H1 (cell line): ENCODE data around the gene LAIR1. TPM values are rescaled to one million over a fixed set of nuclear protein-coding genes. Genes with fewer than 3 reads are reported as not detected.

Experiments used
- CTCF ChIA-PET: fragments of 300-600 bp; sonication (Branson Sonifier 250); formaldehyde crosslinking; loops from one replicate; lab custom pipeline; 2021; ENCODE audit not compliant: partially characterized antibody; lab: Charles Lee
- POLR2A ChIA-PET: fragments of 300-600 bp; sonication (Branson Sonifier 250); formaldehyde crosslinking; loops from one replicate; lab custom pipeline; 2021; ENCODE audit warnings: inconsistent platforms; ENCODE audit not compliant: partially characterized antibody; lab: Charles Lee
- DNase-seq, 2 experiments: peaks; one replicate each; pipeline versions ENCODE4 v3.0.0 to v3.0.0-alpha.2; 2010 to 2022; ENCODE audit warnings: low spot score in 2 of 2, low read depth in 1 of 2, mixed read lengths in 1 of 2
- FAIRE-seq: peaks from 2 replicates; lab custom pipeline; 2011; peaks lifted over from hg19 to GRCh38; lab: Jason Lieb, UNC
- H2AFZ ChIP-seq: 2 replicates; pipeline ENCODE4 v1.8.1; 2012; ENCODE audit warnings: low read length, inconsistent platforms
- H2AK5ac ChIP-seq: 2 replicates; pipeline ENCODE4 v1.6.1; 2013; ENCODE audit warnings: low read depth, low read length
- H2BK120ac ChIP-seq: replicated peaks from 2 replicates; pipeline ENCODE3; 2013; ENCODE audit warnings: low read depth, low read length, inconsistent platforms
- H2BK12ac ChIP-seq: 2 replicates; pipeline ENCODE4 v1.6.1; 2013; ENCODE audit warnings: low read depth, low read length
- H2BK15ac ChIP-seq: 2 replicates; pipeline ENCODE4 v1.6.1; 2013; ENCODE audit warnings: low read length
- H2BK20ac ChIP-seq: 2 replicates; pipeline ENCODE4 v1.6.1; 2013; ENCODE audit warnings: low read length
- H2BK5ac ChIP-seq: 2 replicates; pipeline ENCODE4 v1.6.1; 2013; ENCODE audit warnings: low read depth, low read length
- H3K14ac ChIP-seq: 2 replicates; pipeline ENCODE4 v1.6.1; 2013; ENCODE audit warnings: inconsistent platforms; ENCODE audit not compliant: insufficient read length
- H3K18ac ChIP-seq: 2 replicates; pipeline ENCODE4 v1.6.1; 2013; ENCODE audit warnings: low read length; ENCODE audit errors: extremely low read depth
- H3K23ac ChIP-seq: 2 replicates; pipeline ENCODE4 v1.6.1; 2013; ENCODE audit warnings: inconsistent platforms; ENCODE audit not compliant: insufficient read length
- H3K23me2 ChIP-seq: 2 replicates; pipeline ENCODE4 v1.6.1; 2013; ENCODE audit warnings: low read depth, low read length
- H3K27ac ChIP-seq: 2 replicates; pipeline ENCODE4 v1.6.1; 2011; ENCODE audit warnings: low read depth, low read length, inconsistent platforms
- H3K27me3 ChIP-seq, 4 experiments: replicated peaks in 1 of 4; 1 replicate in 1 of 4; 2 replicates in 3 of 4; pipeline versions ENCODE4 v1.6.1 to v1.8.1; 2011 to 2013; ENCODE audit warnings: low read length in 3 of 4, mild to moderate bottlenecking in 3 of 4, inconsistent platforms in 2 of 4, mixed read lengths in 2 of 4, moderate library complexity in 1 of 4; ENCODE audit not compliant: control insufficient read depth in 3 of 4, insufficient read depth in 3 of 4; ENCODE audit errors: extremely low read depth in 1 of 4
- H3K36me3 ChIP-seq, 4 experiments: 2 replicates each; pipeline versions ENCODE4 v1.6.1 to v1.8.1; 2011 to 2013; ENCODE audit warnings: mild to moderate bottlenecking in 4 of 4, low read length in 3 of 4, moderate library complexity in 2 of 4, control low read depth in 1 of 4, inconsistent platforms in 1 of 4; ENCODE audit not compliant: insufficient read depth in 4 of 4, control insufficient read depth in 2 of 4
- H3K4ac ChIP-seq: replicated peaks from 2 replicates; pipeline ENCODE3; 2013; ENCODE audit warnings: low read length, low read depth, mixed read lengths, inconsistent platforms; ENCODE audit not compliant: insufficient read length
- H3K4me1 ChIP-seq, 4 experiments: replicated peaks in 1 of 4; 1 replicate in 1 of 4; 2 replicates in 3 of 4; pipeline versions ENCODE4 v1.6.1 to v1.8.1; 2011 to 2013; ENCODE audit warnings: low read length in 3 of 4, inconsistent platforms in 2 of 4, mixed read lengths in 1 of 4; ENCODE audit not compliant: insufficient read depth in 4 of 4, control insufficient read depth in 3 of 4
- H3K4me2 ChIP-seq, 2 experiments: 2 replicates each; pipeline versions ENCODE4 v1.6.1 to v1.8.1; 2011 to 2013; ENCODE audit warnings: low read depth in 2 of 2, low read length in 2 of 2, control low read depth in 1 of 2, inconsistent platforms in 1 of 2, mild to moderate bottlenecking in 1 of 2; ENCODE audit not compliant: insufficient read depth in 1 of 2
- H3K4me3 ChIP-seq, 4 experiments: fragments of 200-600, 300-600 bp in 1 of 4; sonication (generic), shearing (Covaris generic), sonication (Bioruptor Twin) in 1 of 4; 2 replicates each; pipeline versions ENCODE4 v1.5.1 to v1.8.1; 2011 to 2016; ENCODE audit warnings: low read length in 4 of 4, low read depth in 3 of 4, control low read depth in 2 of 4, inconsistent platforms in 2 of 4, mild to moderate bottlenecking in 2 of 4, mixed read lengths in 1 of 4, moderate library complexity in 1 of 4; ENCODE audit not compliant: insufficient read depth in 2 of 4; ENCODE audit errors: extremely low read depth in 1 of 4
- H3K56ac ChIP-seq: replicated peaks from 2 replicates; pipeline ENCODE3; 2013; ENCODE audit warnings: low read depth, mild to moderate bottlenecking, mixed read lengths, low read length, inconsistent platforms; ENCODE audit not compliant: insufficient read length
- H3K79me1 ChIP-seq: 2 replicates; pipeline ENCODE4 v1.6.1; 2013; ENCODE audit warnings: low read depth, low read length, control low read depth
- H3K79me2 ChIP-seq, 2 experiments: 2 replicates each; pipeline versions ENCODE4 v1.6.1 to v1.8.1; 2012 to 2013; ENCODE audit warnings: low read length in 2 of 2, mild to moderate bottlenecking in 2 of 2, inconsistent platforms in 1 of 2; ENCODE audit not compliant: insufficient read depth in 2 of 2, control insufficient read depth in 1 of 2
- H3K9ac ChIP-seq, 4 experiments: replicated peaks in 1 of 4; 1 replicate in 1 of 4; 2 replicates in 3 of 4; pipeline versions ENCODE4 v1.6.1 to v1.8.1; 2011 to 2013; ENCODE audit warnings: low read depth in 3 of 4, low read length in 3 of 4, control low read depth in 2 of 4, mild to moderate bottlenecking in 2 of 4, moderate library complexity in 2 of 4, inconsistent platforms in 1 of 4; ENCODE audit errors: extremely low read depth in 1 of 4
- H3K9me3 ChIP-seq, 2 experiments: 2 replicates each; pipeline versions ENCODE4 v1.6.1 to v1.8.1; 2012 to 2013; ENCODE audit warnings: mild to moderate bottlenecking in 2 of 2, moderate library complexity in 2 of 2, control low read depth in 1 of 2, inconsistent platforms in 1 of 2, low read depth in 1 of 2, low read length in 1 of 2, mixed read lengths in 1 of 2; ENCODE audit not compliant: insufficient read depth in 2 of 2
- H4K20me1 ChIP-seq, 2 experiments: replicated peaks in 1 of 2; 2 replicates each; pipeline versions ENCODE3 to v1.8.1; 2011 to 2013; ENCODE audit warnings: inconsistent platforms in 2 of 2, low read length in 2 of 2, mild to moderate bottlenecking in 1 of 2; ENCODE audit not compliant: insufficient read depth in 2 of 2, control insufficient read depth in 1 of 2
- H4K5ac ChIP-seq: 2 replicates; pipeline ENCODE4 v1.6.1; 2013; ENCODE audit warnings: low read length, low read depth, mixed read lengths, inconsistent platforms; ENCODE audit not compliant: insufficient read length
- H4K8ac ChIP-seq: 2 replicates; pipeline ENCODE4 v1.8.0; 2013; ENCODE audit warnings: mild to moderate bottlenecking, moderate library complexity, low read length, inconsistent platforms; ENCODE audit not compliant: insufficient read depth; ENCODE audit errors: extremely low read depth
- H4K91ac ChIP-seq: replicated peaks from 2 replicates; pipeline ENCODE3; 2013; ENCODE audit warnings: low read length, mixed read lengths, inconsistent platforms; ENCODE audit not compliant: insufficient read length
- JUN ChIP-seq: IDR thresholded peaks from 2 replicates; pipeline ENCODE4 v1.6.1; 2011; ENCODE audit warnings: low read depth, mild to moderate bottlenecking, improper control_type of control experiment, low read length
- RBBP5 ChIP-seq: IDR thresholded peaks from 2 replicates; pipeline ENCODE4 v1.7.1; 2012; ENCODE audit warnings: low read depth, mild to moderate bottlenecking, inconsistent platforms, low read length, moderate library complexity, borderline replicate concordance
- SP2 ChIP-seq: IDR thresholded peaks from 2 replicates; pipeline ENCODE4 v1.6.1; 2012; ENCODE audit warnings: mild to moderate bottlenecking, low read length, inconsistent platforms
- whole genome bisulfite sequencing, 2 experiments: shearing (Covaris generic) in 1 of 2; methylation state at CpG; one replicate each; pipeline versions ENCODE4 v1.1.6 to v1.1.7; 2013 to 2015; ENCODE audit warnings: low lambda C conversion rate in 2 of 2, mixed read lengths in 2 of 2, inconsistent platforms in 1 of 2, low coverage in 1 of 2, missing lambda C conversion rate in 1 of 2; ENCODE audit not compliant: insufficient replicate concordance in 2 of 2, insufficient coverage in 1 of 2, insufficient read length in 1 of 2; ENCODE audit errors: extremely low coverage in 1 of 2, missing lambda C conversion rate in 1 of 2; 5-methylcytosine and 5-hydroxymethylcytosine counted together
- polyA plus RNA-seq, 7 experiments: library from polyadenylated mRNA; depleted of rRNA in 3 of 7; stranded (reverse) in 5 of 7; unstranded in 2 of 7; fragments of >200 nt in 5 of 7; fragments of 200-250 nt in 2 of 7; gene quantifications; 1 replicate in 5 of 7; 2 replicates in 1 of 7; 4 replicates in 1 of 7; pipeline versions ENCODE4 v1.2.1 to v1.2.3, GENCODE V29; 2011 to 2013; ENCODE audit warnings: missing spikeins in 2 of 7, mixed read lengths in 2 of 7
- total RNA-seq: library from RNA; stranded (reverse); fragmentation: NEBNext Ultra II Directional; extraction: Animal tissue kit (Norgen Biotek cat#: 25700); gene quantifications from 2 replicates; pipeline ENCODE4 v1.2.1, GENCODE V29; 2021

The LAIR1 gene
- total and polyA plus RNA-seq, 2 of the 8 experiments (the other 6 are each of a cell fraction or from before 2014, with no cell fraction given) = 0.18 TPM; not detected in 1

DNA sequence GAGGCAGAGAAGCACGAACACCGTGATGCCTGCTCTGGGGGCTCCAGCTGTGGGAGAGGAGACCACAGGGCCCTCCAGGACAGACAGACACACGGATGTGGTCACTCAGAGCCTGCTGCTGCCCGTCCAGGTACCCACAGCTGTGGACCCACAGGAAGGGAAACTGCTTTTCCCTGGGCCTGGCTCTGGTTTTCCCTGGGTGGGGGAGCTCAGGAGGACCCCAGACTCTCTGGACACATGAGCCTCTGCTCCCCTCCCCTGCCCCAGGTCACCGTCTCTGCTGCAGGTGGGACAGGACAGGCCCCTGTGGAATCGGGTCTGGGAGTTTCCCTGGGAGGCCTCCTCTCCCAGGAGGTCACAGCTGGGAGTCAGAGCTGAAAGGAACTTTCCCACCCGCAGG, 33.1 kb downstream of the LAIR1 start:
- no peak overlapping the region for H3K4me3 ChIP-seq
- TF ChIP-seq SP2 (no peak), RBBP5 (no peak), JUN (no peak)
- TF ChIP-seq, all 59 proteins: peak for 0
- Histone ChIP-seq H2BK15ac (no peak overlapping the region), H4K91ac (no peak overlapping the region), H3K56ac (no peak overlapping the region), H3K9me3 (no peaks in the 10 kb centered on the region), H4K20me1 (no peaks in the 10 kb centered on the region), H2AK5ac (no peak overlapping the region), H3K9ac (no peak overlapping the region), H3K4me2 (no peak overlapping the region), H3K23me2 (no peaks in the 10 kb centered on the region), H2BK20ac (no peak overlapping the region), H2BK5ac (no peak overlapping the region), H4K8ac (no peak overlapping the region), H3K23ac (no peak overlapping the region), H4K5ac (no peak overlapping the region), H3K27ac (no peak overlapping the region), H3K36me3 (no peaks in the 10 kb centered on the region), H3K27me3 (peaks cover 0 to 2% (median 0%) of the 10 kb centered on the region in 4 experiments; a peak in 1 of 7 replicates), H2AFZ (no peak overlapping the region), H3K79me2 (no peaks in the 10 kb centered on the region), H3K14ac (no peak overlapping the region), H3K79me1 (no peaks in the 10 kb centered on the region), H3K18ac (no peak overlapping the region), H3K4ac (no peak overlapping the region), H3K4me1 (no peaks in the 10 kb centered on the region; a peak in 1 of 7 replicates), H2BK12ac (no peak overlapping the region), H2BK120ac (no peak overlapping the region)
- ChIA-PET POLR2A (interaction anchor here (1.3 kb wide), 1 partner anchor 131 kb away, joined by 4 read pairs; no protein-coding TSS in a partner anchor), CTCF (no interaction called here)
- no peak for FAIRE-seq
- no peak for DNase-seq
- WGBS, 2 experiments = 81% methylated on average over 5 of the region's 7 CpGs; no CpG with 5 or more reads in 1 of the 2 experiments
